ENCODE measurements around the gene ADK.

ADK gene

GRCh38 chr10:74645692-74646091 lies 494.7 kb downstream of the ADK start:
- no peak overlapping the region for H3K4me2 ChIP-seq
- H3K4me3 ChIP-seq (IDR thresholded peaks at IDR 0.05; ENCODE audit: insufficient read depth, low read depth, low read length): no peak overlapping the region
- TF ChIP-seq, protein P1, sequence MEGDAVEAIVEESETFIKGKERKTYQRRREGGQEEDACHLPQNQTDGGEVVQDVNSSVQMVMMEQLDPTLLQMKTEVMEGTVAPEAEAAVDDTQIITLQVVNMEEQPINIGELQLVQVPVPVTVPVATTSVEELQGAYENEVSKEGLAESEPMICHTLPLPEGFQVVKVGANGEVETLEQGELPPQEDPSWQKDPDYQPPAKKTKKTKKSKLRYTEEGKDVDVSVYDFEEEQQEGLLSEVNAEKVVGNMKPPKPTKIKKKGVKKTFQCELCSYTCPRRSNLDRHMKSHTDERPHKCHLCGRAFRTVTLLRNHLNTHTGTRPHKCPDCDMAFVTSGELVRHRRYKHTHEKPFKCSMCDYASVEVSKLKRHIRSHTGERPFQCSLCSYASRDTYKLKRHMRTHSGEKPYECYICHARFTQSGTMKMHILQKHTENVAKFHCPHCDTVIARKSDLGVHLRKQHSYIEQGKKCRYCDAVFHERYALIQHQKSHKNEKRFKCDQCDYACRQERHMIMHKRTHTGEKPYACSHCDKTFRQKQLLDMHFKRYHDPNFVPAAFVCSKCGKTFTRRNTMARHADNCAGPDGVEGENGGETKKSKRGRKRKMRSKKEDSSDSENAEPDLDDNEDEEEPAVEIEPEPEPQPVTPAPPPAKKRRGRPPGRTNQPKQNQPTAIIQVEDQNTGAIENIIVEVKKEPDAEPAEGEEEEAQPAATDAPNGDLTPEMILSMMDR (conservative IDR thresholded peaks at IDR 0.05; ENCODE audit: low read depth, low read length): no peak
- H2AFZ ChIP-seq (ENCODE audit: low read depth): no peak overlapping the region
- no peaks in the 10 kb centered on the region for H3K4me1 ChIP-seq (ENCODE audit: low read depth, poor library complexity, severe bottlenecking)
- H3K27me3 ChIP-seq (ENCODE audit: insufficient read depth, low read depth): no peaks in the 10 kb centered on the region
- H3K36me3 ChIP-seq (ENCODE audit: insufficient read depth): no peaks in the 10 kb centered on the region
- no peaks in the 10 kb centered on the region for H3K79me2 ChIP-seq (ENCODE audit: insufficient read depth, low read depth)
- no peaks in the 10 kb centered on the region for H4K20me1 ChIP-seq (ENCODE audit: insufficient read depth)
- H3K9ac ChIP-seq: no peak overlapping the region
- no peak overlapping the region for H3K27ac ChIP-seq

GRCh38 chr10:74650613-74651012 lies 499.6 kb downstream of the ADK start:
- Histone ChIP-seq H3K27ac (no peak overlapping the region), H3K79me2 (ENCODE audit: insufficient read depth, low read depth) (no peaks in the 10 kb centered on the region), H3K4me3 (IDR thresholded peaks at IDR 0.05; ENCODE audit: insufficient read depth, low read depth, low read length) (no peak overlapping the region), H3K4me2 (no peak overlapping the region), H3K4me1 (ENCODE audit: low read depth, poor library complexity, severe bottlenecking) (no peaks in the 10 kb centered on the region), H2AFZ (ENCODE audit: low read depth) (no peak overlapping the region), H3K9ac (no peak overlapping the region), H3K36me3 (ENCODE audit: insufficient read depth) (no peaks in the 10 kb centered on the region), H3K27me3 (ENCODE audit: insufficient read depth, low read depth) (no peaks in the 10 kb centered on the region), H4K20me1 (ENCODE audit: insufficient read depth) (no peaks in the 10 kb centered on the region)
- TF ChIP-seq, protein P1 (conservative IDR thresholded peaks at IDR 0.05; ENCODE audit: low read depth, low read length): no peak

GRCh38 chr10:74651565-74651964 lies 500.5 kb downstream of the ADK start:
- Histone ChIP-seq H4K20me1 (ENCODE audit: insufficient read depth) (no peaks in the 10 kb centered on the region), H3K4me3 (IDR thresholded peaks at IDR 0.05; ENCODE audit: insufficient read depth, low read depth, low read length) (no peak overlapping the region), H3K4me2 (no peak overlapping the region), H3K4me1 (ENCODE audit: low read depth, poor library complexity, severe bottlenecking) (no peaks in the 10 kb centered on the region), H3K9ac (no peak overlapping the region), H3K27me3 (ENCODE audit: insufficient read depth, low read depth) (no peaks in the 10 kb centered on the region), H3K27ac (no peak overlapping the region), H2AFZ (ENCODE audit: low read depth) (no peak overlapping the region), H3K36me3 (ENCODE audit: insufficient read depth) (no peaks in the 10 kb centered on the region), H3K79me2 (ENCODE audit: insufficient read depth, low read depth) (no peaks in the 10 kb centered on the region)
- TF ChIP-seq, protein P1 (conservative IDR thresholded peaks at IDR 0.05; ENCODE audit: low read depth, low read length): no peak

- Histone ChIP-seq H3K9ac (no peak overlapping the region), H2AFZ (ENCODE audit: low read depth) (no peak overlapping the region), H3K27me3 (ENCODE audit: insufficient read depth, low read depth) (no peaks in the 10 kb centered on the region), H3K4me3 (IDR thresholded peaks at IDR 0.05; ENCODE audit: insufficient read depth, low read depth, low read length) (no peak overlapping the region), H3K36me3 (ENCODE audit: insufficient read depth) (no peaks in the 10 kb centered on the region), H3K79me2 (ENCODE audit: insufficient read depth, low read depth) (no peaks in the 10 kb centered on the region), H3K4me1 (ENCODE audit: low read depth, poor library complexity, severe bottlenecking) (no peaks in the 10 kb centered on the region), H4K20me1 (ENCODE audit: insufficient read depth) (no peaks in the 10 kb centered on the region), H3K27ac (no peak overlapping the region), H3K4me2 (no peak overlapping the region)
- TF ChIP-seq, protein P1 (conservative IDR thresholded peaks at IDR 0.05; ENCODE audit: low read depth, low read length): no peak
Observed at GRCh38 chr10:74652664-74653063, 501.6 kb downstream of the ADK start.
